ENCODE measurements around the gene MYOCOS. TPM values are rescaled to one million over a fixed set of nuclear protein-coding genes. Genes with fewer than 3 reads are reported as not detected.

The MYOCOS gene
- total RNA-seq, 1 donor from 2014 or later: 0.21 TPM

- H3K4me1 Mint-ChIP-seq: peaks cover 8% of the 10 kb centered on the region
- H3K9me3 Mint-ChIP-seq: no peaks in the 10 kb centered on the region
- peaks cover 18% of the 10 kb centered on the region for H3K36me3 Mint-ChIP-seq (ENCODE audit: low read depth)
- H3K27ac Mint-ChIP-seq (ENCODE audit: unreplicated experiment): no peak overlapping the region
- no peak overlapping the region for H3K4me3 Mint-ChIP-seq
- TF ChIP-seq, protein P1, sequence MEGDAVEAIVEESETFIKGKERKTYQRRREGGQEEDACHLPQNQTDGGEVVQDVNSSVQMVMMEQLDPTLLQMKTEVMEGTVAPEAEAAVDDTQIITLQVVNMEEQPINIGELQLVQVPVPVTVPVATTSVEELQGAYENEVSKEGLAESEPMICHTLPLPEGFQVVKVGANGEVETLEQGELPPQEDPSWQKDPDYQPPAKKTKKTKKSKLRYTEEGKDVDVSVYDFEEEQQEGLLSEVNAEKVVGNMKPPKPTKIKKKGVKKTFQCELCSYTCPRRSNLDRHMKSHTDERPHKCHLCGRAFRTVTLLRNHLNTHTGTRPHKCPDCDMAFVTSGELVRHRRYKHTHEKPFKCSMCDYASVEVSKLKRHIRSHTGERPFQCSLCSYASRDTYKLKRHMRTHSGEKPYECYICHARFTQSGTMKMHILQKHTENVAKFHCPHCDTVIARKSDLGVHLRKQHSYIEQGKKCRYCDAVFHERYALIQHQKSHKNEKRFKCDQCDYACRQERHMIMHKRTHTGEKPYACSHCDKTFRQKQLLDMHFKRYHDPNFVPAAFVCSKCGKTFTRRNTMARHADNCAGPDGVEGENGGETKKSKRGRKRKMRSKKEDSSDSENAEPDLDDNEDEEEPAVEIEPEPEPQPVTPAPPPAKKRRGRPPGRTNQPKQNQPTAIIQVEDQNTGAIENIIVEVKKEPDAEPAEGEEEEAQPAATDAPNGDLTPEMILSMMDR (conservative IDR thresholded peaks at IDR 0.05): no peak
- no peaks in the 10 kb centered on the region for H3K27me3 Mint-ChIP-seq (ENCODE audit: low read depth)
- no peak for DNase-seq (ENCODE audit: low read depth, low spot score)
Measured at GRCh38 chr1:171583591-171584201, 38.3 kb upstream of the MYOCOS start.

DNA sequence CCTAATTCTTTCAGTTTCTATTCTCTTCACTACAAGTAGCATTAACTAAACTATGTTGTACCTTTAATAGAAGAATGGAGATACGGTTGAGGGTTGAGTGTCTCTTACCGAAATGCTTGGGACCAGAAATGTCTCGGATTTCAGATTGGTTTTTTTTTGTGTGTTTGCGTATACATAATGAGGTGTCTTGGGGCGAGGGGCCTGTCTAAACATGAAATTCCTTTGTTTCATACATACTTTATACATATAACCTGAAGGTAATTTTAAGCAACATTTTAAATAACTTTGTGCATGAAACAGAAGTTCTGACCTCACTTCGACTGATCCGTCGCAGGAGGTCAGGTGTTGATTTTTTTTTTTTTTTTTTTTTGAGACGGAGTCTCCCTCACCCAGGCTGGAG is 36.3 kb upstream of the MYOCOS start:
- Mint-ChIP-seq H3K9me3 (no peaks in the 10 kb centered on the region), H3K36me3 (ENCODE audit: low read depth) (peaks cover 17% of the 10 kb centered on the region), H3K4me3 (no peak overlapping the region), H3K27ac (ENCODE audit: unreplicated experiment) (no peak overlapping the region), H3K4me1 (peaks cover 8% of the 10 kb centered on the region), H3K27me3 (ENCODE audit: low read depth) (no peaks in the 10 kb centered on the region)
- DNase-seq (ENCODE audit: low read depth, low spot score): no peak
- TF ChIP-seq, protein P1 (conservative IDR thresholded peaks at IDR 0.05): no peak

DNA sequence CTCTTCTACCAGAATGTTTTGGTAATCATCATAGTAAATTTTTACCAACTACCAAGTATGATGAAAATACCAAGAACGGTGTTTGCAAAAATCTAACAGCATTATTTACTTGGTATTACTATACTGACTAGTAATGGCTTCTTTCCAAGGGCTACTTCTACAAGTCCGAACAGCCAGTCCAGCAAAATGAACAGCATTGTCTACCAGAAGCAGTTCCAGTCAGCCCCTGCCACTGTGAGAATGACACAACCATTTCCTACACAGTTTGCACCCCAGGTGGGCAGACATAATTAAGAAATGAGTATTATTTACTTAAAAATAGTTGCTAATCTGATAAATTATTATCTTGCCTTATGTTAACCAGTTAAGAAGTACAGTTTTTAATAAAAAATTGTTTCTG is 33.8 kb upstream of the MYOCOS start:
- TF ChIP-seq, protein P1 (conservative IDR thresholded peaks at IDR 0.05): no peak
- Mint-ChIP-seq H3K27me3 (ENCODE audit: low read depth) (no peaks in the 10 kb centered on the region), H3K27ac (ENCODE audit: unreplicated experiment) (no peak overlapping the region), H3K9me3 (no peaks in the 10 kb centered on the region), H3K4me1 (no peaks in the 10 kb centered on the region), H3K36me3 (ENCODE audit: low read depth) (peaks cover 28% of the 10 kb centered on the region), H3K4me3 (no peak overlapping the region)
- no peak for DNase-seq (ENCODE audit: low read depth, low spot score)

- TF ChIP-seq, protein P1 (conservative IDR thresholded peaks at IDR 0.05): no peak
- Mint-ChIP-seq H3K9me3 (no peaks in the 10 kb centered on the region), H3K36me3 (ENCODE audit: low read depth) (peaks cover 24% of the 10 kb centered on the region), H3K27ac (ENCODE audit: unreplicated experiment) (no peak overlapping the region), H3K27me3 (ENCODE audit: low read depth) (no peaks in the 10 kb centered on the region), H3K4me1 (no peaks in the 10 kb centered on the region), H3K4me3 (no peak overlapping the region)
- no peak for DNase-seq (ENCODE audit: low read depth, low spot score)
Measured at GRCh38 chr1:171590022-171590421, 32.0 kb upstream of the MYOCOS start.

DNA sequence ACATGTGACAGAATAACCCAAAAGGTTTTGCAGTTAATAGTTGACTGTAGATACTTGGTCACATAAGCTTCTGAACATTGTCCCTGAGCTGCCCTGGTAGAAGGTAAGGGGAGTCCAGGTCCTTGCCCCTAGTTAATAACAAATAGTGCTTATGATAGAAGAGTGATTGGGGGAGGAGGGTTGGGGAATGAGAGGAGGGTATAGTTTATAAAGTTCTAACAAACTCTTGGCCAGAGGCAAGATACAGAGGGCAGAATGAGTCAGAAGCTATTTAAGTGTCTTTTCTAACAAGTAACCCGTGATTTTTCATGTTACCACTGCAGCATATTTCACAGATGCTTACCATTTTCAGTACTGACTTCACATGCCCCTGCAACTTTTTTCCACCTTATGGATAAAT is 26.7 kb upstream of the MYOCOS start:
- Mint-ChIP-seq H3K4me3 (no peak overlapping the region), H3K27me3 (ENCODE audit: low read depth) (no peaks in the 10 kb centered on the region), H3K4me1 (no peaks in the 10 kb centered on the region), H3K27ac (ENCODE audit: unreplicated experiment) (no peak overlapping the region), H3K36me3 (ENCODE audit: low read depth) (peaks cover 32% of the 10 kb centered on the region), H3K9me3 (peaks cover 3% of the 10 kb centered on the region)
- TF ChIP-seq, protein P1 (conservative IDR thresholded peaks at IDR 0.05): no peak
- no peak for DNase-seq (ENCODE audit: low read depth, low spot score)
